Lung (tissue), 12 donors: ENCODE measurements around the gene PLA2G5. TPM values are rescaled to one million over a fixed set of nuclear protein-coding genes. Genes with fewer than 3 reads are reported as not detected.

Source experiments
- ATAC-seq: fragments of 200-7000 bp; cut with Tn5 transposase; one replicate; pipeline ENCODE4 v1.9.1; 2020; ENCODE audit warnings: moderate number of reproducible peaks; ENCODE audit not compliant: insufficient read depth, low FRiP score
- DNase-seq, 3 donors: peaks; one replicate each; pipeline ENCODE4 v3.0.0-alpha.2; 2013 to 2017
- H3K27ac ChIP-seq, 2 donors: one replicate each; pipeline ENCODE4 v1.5.1; 2013; ENCODE audit warnings: mild to moderate bottlenecking in 2 of 2, moderate library complexity in 2 of 2, control low read depth in 1 of 2, inconsistent platforms in 1 of 2, low read depth in 1 of 2, low read length in 1 of 2
- H3K27me3 ChIP-seq, 3 donors: one replicate each; pipeline ENCODE4 v1.5.1; 2013; ENCODE audit warnings: low read length in 2 of 3; ENCODE audit not compliant: control insufficient read depth in 3 of 3, insufficient read depth in 3 of 3
- H3K36me3 ChIP-seq, 4 donors: one replicate each; pipeline ENCODE4 v1.5.1; 2013; ENCODE audit warnings: low read length in 4 of 4, mild to moderate bottlenecking in 1 of 4, moderate library complexity in 1 of 4; ENCODE audit not compliant: control insufficient read depth in 4 of 4, insufficient read depth in 4 of 4
- H3K4me1 ChIP-seq, 5 donors: one replicate each; pipeline ENCODE4 v1.5.1; 2013; ENCODE audit warnings: low read length in 5 of 5, mild to moderate bottlenecking in 2 of 5, moderate library complexity in 1 of 5; ENCODE audit not compliant: control insufficient read depth in 5 of 5, insufficient read depth in 5 of 5
- H3K4me3 ChIP-seq: one replicate; pipeline ENCODE4 v1.5.1; 2013; ENCODE audit warnings: mild to moderate bottlenecking, control low read depth, moderate library complexity
- H3K9ac ChIP-seq, 2 donors: one replicate each; pipeline ENCODE4 v1.5.1; 2013; ENCODE audit warnings: low read length in 2 of 2, control low read depth in 1 of 2; ENCODE audit not compliant: insufficient read depth in 1 of 2
- H3K9me3 ChIP-seq, 4 donors: one replicate each; pipeline ENCODE4 v1.5.1; 2013; ENCODE audit warnings: low read length in 3 of 4, mild to moderate bottlenecking in 1 of 4, moderate library complexity in 1 of 4; ENCODE audit not compliant: control insufficient read depth in 4 of 4, insufficient read depth in 3 of 4
- CTCF ChIP-seq: IDR thresholded peaks from 2 replicates; pipeline ENCODE4 v1.5.1; 2012; ENCODE audit warnings: mild to moderate bottlenecking; ENCODE audit errors: control extremely low read depth, extremely low read depth
- WGBS, 2 donors: extraction: QIAGEN DNeasy Blood & Tissue Kit; methylation state at CpG; one replicate each; pipeline ENCODE4 v1.1.7; 2013; 5-methylcytosine and 5-hydroxymethylcytosine counted together
- polyA plus RNA-seq, 2 donors: library from polyadenylated mRNA; stranded (reverse); fragments of 200-250 nt; gene quantifications; one replicate each; pipeline ENCODE4 v1.2.1, GENCODE V29; 2013
- total RNA-seq, 2 donors: library from RNA; depleted of rRNA in 1 of 2; stranded (reverse); fragments of >200 nt in 1 of 2; gene quantifications; one replicate each; pipeline ENCODE4 v1.2.1, GENCODE V29; 2014 to 2021
- donor health status: control.
- donor health status: control.
- donor health status: Bipolar disorder and iron deficiency.
- donor health status: healthy.
- donor health status: DM: yes; HTN: yes; CAD: no.

Gene PLA2G5
- total and polyA plus RNA-seq, 4 donors, result 1.1 to 6.5 (median 2.6) TPM

- ATAC-seq (no peak), DNase-seq (no peak)
- no peak for TF ChIP-seq CTCF
- Histone ChIP-seq H3K9me3 (no peaks in the 10 kb centered on the region), H3K9ac (no peak overlapping the region), H3K4me1 (no peaks in the 10 kb centered on the region), H3K4me3 (no peak overlapping the region), H3K36me3 (no peaks in the 10 kb centered on the region), H3K27me3 (peaks cover 0 to 13% (median 3%) of the 10 kb centered on the region in 3 donors), H3K27ac (no peak overlapping the region)
- 79 to 83% methylated on average over 7 of the region's 7 CpGs for WGBS, 2 donors
Observed at GRCh38 chr1:20115916-20116315, 45.9 kb downstream of the PLA2G5 start.

GRCh38 chr1:20117236-20117635 is 47.2 kb downstream of the PLA2G5 start:
- H3K27ac ChIP-seq, result no peak overlapping the region
- no peak for TF ChIP-seq CTCF
- no peak for DNase-seq
- H3K9ac ChIP-seq, result no peak overlapping the region
- H3K27me3 ChIP-seq, result peaks cover 0 to 24% (median 3%) of the 10 kb centered on the region in 3 donors
- no peaks in the 10 kb centered on the region for H3K36me3 ChIP-seq
- no peaks in the 10 kb centered on the region for H3K9me3 ChIP-seq
- H3K4me3 ChIP-seq, result no peak overlapping the region
- no peaks in the 10 kb centered on the region for H3K4me1 ChIP-seq
- ATAC-seq, result no peak

DNA sequence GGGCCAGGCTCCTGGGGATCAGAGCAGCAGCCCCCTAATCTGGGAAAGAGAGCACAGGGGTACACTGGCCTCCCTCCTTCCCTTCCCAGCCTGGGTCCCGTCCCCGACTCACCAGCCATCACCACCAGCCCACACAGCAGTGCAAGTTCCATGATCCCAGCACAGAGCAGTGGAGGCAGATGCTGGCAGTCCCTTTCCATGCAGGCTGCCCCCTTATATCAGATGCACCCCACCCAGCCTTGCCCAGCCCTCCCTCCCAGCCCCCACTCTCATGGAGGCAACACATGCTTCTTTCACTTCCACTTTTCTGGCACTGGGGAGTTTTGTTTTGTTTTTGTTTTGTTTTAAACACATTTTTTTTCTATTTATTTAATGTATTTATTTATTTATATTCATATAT is 49.4 kb downstream of the PLA2G5 start, which contains the start of gene PLA2G2D:
TSS of gene PLA2G2D (minus strand) at position 190 of the 400 bp plus-strand sequence. CDS start at position 152, 38 bp downstream.
- Histone ChIP-seq H3K36me3 (no peaks in the 10 kb centered on the region), H3K27me3 (peaks cover 0 to 15% (median 3%) of the 10 kb centered on the region in 3 donors), H3K27ac (no peak within 1 kb of the TSS), H3K9ac (no peak within 1 kb of the TSS), H3K9me3 (no peaks in the 10 kb centered on the region), H3K4me1 (peaks cover 0 to under 1% (median 0%) of the 10 kb centered on the region in 5 donors), H3K4me3 (no peak within 1 kb of the TSS)
- ATAC-seq (no peak), DNase-seq (no peak)
- no peak for TF ChIP-seq CTCF
- WGBS, 2 donors, result 83 to 95% methylated on average over 2 of the region's 2 CpGs

DNA sequence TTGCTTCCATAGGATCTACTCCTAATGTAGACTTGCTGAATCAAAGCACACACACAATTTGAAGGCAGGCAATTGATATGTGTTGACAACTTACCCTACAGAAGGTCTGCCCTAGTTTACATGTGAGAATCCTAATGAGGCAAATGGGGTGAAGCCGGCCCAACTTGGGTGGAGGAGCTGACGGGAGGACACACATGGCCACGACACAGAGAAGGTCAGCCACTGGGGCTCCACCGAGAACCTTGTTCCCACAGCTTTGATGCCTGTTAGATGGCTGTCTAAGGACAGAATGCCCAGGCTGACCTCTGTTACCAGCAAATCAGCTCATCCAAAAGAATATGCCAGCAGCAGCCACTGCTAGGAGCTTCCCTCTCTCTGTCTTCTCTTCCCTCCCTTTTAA is 50.8 kb downstream of the PLA2G5 start:
- Histone ChIP-seq H3K9ac (no peak overlapping the region), H3K36me3 (no peaks in the 10 kb centered on the region), H3K9me3 (no peaks in the 10 kb centered on the region), H3K27ac (no peak overlapping the region), H3K27me3 (peaks cover 0 to 20% (median 3%) of the 10 kb centered on the region in 3 donors), H3K4me1 (peaks cover 0 to 3% (median 0%) of the 10 kb centered on the region in 5 donors), H3K4me3 (no peak overlapping the region)
- ATAC-seq, result no peak
- TF ChIP-seq CTCF, result no peak
- WGBS, 2 donors, result 94% methylated on average over 4 of the region's 4 CpGs
- no peak for DNase-seq
